Stimulated activated CD4-positive, alpha-beta T cell treated with anti-CD3 and anti-CD28 coated beads, Interleukin-2, amount 100 ng/mL, for 48 hours (primary cell): Measurements from ENCODE around the gene UBE2C.

ENCODE experiments used
- DNase-seq, 2 donors: peaks; one replicate each; pipeline ENCODE4 v3.0.0-alpha.2; 2020

The UBE2C gene

DNA sequence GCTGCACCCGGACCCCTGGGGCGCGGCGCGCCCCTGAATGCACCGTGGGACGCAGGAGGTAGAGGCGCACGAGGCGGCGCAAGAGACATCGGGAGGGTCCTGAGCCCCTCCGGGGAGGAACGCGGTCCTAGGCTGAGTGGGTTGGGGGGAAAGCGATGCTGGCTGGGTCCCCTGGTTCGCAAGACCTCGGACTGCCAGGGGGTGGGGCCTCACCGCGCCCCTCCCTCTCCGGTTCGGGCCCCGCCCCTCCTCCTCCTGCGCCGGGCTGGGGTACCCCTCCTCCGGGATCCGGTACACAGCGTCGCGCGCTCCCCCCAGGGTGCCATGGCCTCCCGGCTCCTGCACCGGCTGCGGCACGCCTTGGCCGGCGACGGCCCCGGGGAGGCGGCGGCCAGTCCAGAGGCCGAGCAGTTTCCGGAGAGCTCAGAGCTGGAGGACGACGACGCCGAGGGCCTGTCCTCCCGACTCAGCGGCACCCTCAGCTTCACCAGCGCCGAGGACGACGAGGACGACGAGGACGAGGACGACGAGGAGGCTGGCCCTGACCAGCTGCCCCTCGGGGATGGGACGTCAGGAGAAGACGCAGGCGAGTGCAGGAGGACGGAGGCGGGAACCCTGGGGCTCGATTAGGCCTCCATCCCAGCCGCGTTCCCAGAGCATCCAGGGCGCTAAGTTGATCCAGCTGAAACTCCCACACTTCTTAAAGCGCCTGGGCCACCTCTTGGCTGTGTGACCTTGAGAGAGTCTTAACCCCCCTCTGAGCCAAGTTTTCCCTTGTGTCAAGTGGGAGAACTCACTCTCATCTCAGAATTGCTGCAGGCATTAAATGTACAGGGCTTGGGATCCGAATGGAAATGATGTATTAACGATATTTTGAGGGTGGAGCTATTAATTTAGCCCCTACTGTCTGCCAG is 21.7 kb downstream of the UBE2C start:
- peak in 1 of 2 donors; percentile 36 for DNase-seq

DNA sequence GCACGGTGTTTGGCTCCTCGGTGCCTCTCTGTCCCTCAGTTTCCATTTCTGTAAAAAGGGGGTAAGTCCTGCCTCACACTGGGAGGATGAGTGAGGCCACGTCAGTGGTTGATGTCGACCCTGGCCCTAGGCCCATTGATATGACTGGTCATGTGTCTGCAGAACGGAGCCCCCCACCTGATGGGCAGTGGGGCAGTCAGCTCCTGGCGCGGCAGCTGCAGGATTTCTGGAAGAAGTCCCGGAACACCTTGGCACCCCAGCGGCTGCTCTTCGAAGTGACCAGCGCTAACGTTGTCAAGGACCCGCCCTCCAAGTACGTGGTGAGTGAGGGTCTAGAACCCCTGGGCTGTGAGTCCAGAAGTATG is 22.3 kb downstream of the UBE2C start:
- DNase-seq = no peak

- DNase-seq = no peak
Observed at GRCh38 chr20:45835329-45835765, 22.9 kb downstream of the UBE2C start.

DNA sequence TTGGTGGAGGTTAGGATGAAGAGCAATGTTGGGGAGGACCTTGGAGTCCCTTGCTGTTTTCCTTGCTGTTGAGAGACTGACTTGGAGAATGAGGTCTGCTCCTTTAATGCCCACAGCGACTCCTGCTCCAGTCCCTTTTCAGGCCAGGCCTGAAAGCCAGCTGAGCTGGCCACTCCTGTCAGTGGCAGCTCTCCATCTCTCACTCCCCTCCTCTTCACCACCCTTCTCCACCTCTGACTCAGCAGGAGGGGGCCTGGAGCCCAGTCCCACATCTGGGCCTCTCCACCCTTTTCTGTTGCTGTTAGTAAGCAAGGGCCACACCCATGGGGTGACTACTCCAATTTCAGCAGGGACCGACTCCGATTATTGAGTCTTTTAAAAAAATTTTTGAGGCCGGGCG is 23.4 kb downstream of the UBE2C start:
- DNase-seq = no peak

- DNase-seq = no peak
Observed at GRCh38 chr20:45836841-45837240, 24.4 kb downstream of the UBE2C start.

DNA sequence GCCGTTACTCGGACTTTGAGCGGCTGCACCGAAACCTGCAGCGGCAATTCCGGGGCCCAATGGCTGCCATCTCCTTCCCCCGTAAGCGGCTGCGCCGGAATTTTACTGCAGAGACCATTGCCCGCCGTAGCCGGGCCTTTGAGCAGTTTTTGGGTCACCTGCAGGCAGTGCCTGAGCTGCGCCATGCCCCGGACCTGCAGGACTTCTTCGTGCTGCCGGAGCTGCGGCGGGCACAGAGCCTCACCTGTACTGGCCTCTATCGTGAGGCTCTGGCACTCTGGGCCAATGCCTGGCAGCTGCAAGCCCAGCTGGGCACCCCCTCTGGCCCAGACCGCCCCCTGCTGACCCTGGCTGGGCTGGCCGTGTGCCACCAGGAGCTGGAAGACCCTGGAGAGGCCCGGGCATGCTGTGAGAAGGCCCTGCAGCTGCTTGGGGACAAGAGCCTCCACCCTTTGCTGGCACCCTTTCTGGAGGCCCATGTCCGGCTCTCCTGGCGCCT is 28.3 kb downstream of the UBE2C start:
- no peak for DNase-seq

- no peak for DNase-seq
Observed at GRCh38 chr20:45841407-45842129, 29.1 kb downstream of the UBE2C start.

GRCh38 chr20:45842169-45842812 is 29.8 kb downstream of the UBE2C start:
- no peak for DNase-seq

GRCh38 chr20:45843506-45843905 is 31.1 kb downstream of the UBE2C start:
- DNase-seq = no peak

GRCh38 chr20:45845452-45845851 is 33.0 kb downstream of the UBE2C start:
- no peak for DNase-seq

DNA sequence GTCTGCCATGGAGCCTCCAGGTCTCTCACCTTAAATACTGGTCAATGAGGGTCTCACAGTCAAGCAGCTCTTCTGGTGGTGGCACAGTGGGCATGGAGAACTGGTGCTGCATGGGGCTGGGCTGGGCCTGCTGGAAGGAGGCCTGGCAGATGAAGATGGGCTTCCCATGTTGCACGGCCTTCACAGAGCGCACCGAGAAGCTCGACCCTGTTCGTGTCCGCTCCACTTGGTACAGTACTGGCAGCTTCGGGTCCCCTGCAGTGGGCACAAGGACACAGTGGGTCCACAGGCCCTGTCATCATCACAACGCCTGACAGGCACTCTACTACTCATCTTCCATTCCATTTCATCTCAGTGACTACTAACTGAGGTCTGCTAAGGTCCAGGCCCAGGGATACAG is 36.0 kb downstream of the UBE2C start:
- no peak for DNase-seq

DNA sequence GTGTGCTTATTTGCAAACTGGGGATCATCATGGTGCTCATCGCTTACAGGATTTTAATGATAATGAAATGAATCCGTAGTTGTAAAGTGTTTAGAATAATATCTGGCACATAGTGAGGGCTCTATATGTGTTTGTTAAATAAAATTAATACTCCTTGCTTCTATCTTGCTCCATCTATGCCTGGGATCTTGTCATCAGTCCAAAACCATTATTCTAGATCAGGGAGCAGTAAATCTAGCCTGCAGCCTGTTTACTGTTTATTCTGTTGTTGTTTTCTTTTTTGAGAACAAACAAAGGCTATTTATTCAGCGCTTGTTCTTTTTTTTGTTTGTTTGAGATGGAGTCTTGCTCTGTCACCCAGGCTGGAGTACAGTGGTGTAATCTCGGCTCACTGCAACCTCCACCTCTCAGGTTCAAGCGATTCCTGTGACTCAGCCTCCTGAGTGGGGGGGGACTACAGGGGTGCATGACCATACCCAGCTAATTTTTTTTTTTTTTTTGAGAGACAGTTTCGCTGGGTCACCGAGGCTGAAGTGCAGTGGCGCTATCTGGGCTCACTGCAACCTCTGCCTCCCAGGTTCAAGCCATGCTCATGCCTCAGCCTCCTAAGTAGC is 36.6 kb downstream of the UBE2C start:
- DNase-seq = no peak

- DNase-seq = no peak
Observed at GRCh38 chr20:45850238-45850637, 37.8 kb downstream of the UBE2C start.

GRCh38 chr20:45850926-45851325 is 38.5 kb downstream of the UBE2C start:
- no peak for DNase-seq

GRCh38 chr20:45851501-45851900 is 39.1 kb downstream of the UBE2C start:
- no peak for DNase-seq

DNA sequence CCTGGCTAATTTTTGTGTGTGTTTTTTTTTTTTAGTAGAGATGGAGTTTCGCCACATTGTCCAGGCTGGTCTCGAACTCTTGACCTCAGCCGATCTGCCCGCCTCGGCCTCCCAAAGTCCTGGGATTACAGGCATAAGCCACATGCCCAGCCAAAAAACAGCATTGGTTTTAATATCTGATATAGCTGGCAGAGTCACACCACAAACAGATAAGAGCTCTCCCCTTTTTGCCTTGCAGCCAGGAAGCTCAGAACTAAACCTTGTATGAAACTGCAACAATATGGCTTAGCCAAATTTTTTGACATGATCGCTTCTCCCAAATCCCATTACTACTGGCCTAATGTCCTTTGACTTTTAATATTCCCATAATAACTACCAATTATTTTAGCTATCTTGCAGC is 39.9 kb downstream of the UBE2C start:
- DNase-seq = no peak

GRCh38 chr20:45853484-45853883 is 41.0 kb downstream of the UBE2C start:
- no peak for DNase-seq

DNA sequence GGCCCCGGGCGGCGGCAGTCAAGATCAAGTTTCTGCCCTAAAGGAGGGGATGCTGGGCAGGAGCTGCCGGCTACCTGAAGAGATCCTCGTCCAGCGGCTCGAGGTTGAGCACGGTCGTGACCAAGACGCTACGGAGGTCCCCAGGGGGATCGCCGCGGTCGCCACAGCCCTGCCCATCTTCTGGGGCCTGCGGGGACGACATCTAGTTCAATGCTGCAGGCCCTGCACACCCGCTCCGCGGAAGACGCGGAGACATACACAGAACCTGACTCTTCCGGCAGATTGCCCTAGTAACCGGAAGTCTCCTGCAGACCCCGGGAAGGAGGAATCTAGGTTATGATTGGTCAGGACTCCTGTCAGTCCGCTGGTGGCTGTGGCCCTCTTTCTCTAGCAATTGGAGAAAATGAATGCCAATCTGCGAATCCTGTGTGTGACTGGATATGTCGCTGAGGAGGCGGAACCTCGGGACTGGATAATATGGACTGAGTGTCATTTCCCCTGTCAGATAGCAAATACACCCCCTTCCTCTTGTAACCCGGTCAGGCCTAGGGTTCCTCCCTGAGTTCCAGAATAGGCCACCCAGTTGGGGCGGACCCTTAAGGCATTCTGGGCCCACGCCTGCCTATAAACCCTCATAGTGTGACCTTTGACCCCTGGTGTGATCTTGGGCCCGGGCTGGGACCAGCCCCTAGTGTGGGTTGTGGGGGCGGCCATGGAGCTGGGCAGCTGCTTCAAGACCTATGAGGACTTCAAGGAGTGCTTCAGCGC is 44.9 kb downstream of the UBE2C start, which contains the start of the genes ACOT8 and ZSWIM3:
Gene ACOT8, minus strand, starts transcription at position 279 of the 768 bp plus-strand sequence. Its CDS starts 77 bp downstream, at position 202.
Gene ZSWIM3, plus strand, starts transcription at position 501 of the 768 bp plus-strand sequence. Its CDS starts 212 bp downstream, at position 713.
- DNase-seq = peak; percentile 84 to 92

- DNase-seq = peak in 1 of 2 donors; percentile 32
Observed at GRCh38 chr20:45857882-45858216, 45.4 kb downstream of the UBE2C start.

DNA sequence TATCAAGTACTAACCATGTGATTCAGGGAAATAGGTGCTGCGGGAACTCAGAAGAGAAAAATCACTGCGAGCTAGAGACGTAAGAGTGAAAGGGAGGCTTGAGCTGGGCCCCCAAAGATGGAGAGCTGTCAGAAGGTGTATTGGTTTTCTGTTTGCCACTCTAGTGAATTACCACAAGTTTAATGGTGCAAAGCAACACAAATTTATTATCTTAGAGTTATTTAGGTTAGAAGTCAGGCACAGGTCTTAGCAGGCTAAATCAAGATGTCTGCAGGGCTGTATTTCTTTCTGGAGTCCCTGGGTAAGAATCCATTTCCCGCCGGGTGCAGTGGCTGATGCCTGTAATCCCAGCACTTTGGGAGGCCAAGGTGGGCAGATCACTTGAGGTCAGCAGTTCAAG is 47.5 kb downstream of the UBE2C start:
- DNase-seq = no peak

- no peak for DNase-seq
Observed at GRCh38 chr20:45860560-45861220, 48.2 kb downstream of the UBE2C start.
